ENCODE measurements around the gene ATP10A.

GRCh38 chr15:25643120-25643519, 220.0 kb downstream of the ATP10A start:
- TF ChIP-seq CTCF (IDR thresholded peaks at IDR 0.05) (no peak), POLR2A (IDR thresholded peaks at IDR 0.05) (no peak)
